Mesodermal cell (in vitro differentiated cells): Measurements from ENCODE around the gene ALOX5AP.

Experiments used
- H3K27ac ChIP-seq: 2 replicates; pipeline ENCODE4 v1.7.0; 2013; ENCODE audit warnings: mild to moderate bottlenecking, low read depth, low read length, moderate library complexity; ENCODE audit not compliant: severe bottlenecking
- H3K36me3 ChIP-seq: 2 replicates; pipeline ENCODE4 v1.7.1; 2013; ENCODE audit warnings: mild to moderate bottlenecking, low read length, moderate library complexity; ENCODE audit not compliant: control insufficient read depth, insufficient read depth
- H3K4me1 ChIP-seq: one replicate; pipeline ENCODE4 v1.7.1; 2013; ENCODE audit warnings: mild to moderate bottlenecking, low read length; ENCODE audit not compliant: insufficient read depth, control insufficient read depth, poor library complexity, severe bottlenecking
- H3K4me3 ChIP-seq: 2 replicates; pipeline ENCODE4 v1.7.0; 2013; ENCODE audit warnings: low read length, control low read depth, mild to moderate bottlenecking; ENCODE audit not compliant: insufficient read depth, poor library complexity, severe bottlenecking; ENCODE audit errors: extremely low read depth
- H3K9me3 ChIP-seq: 2 replicates; pipeline ENCODE4 v1.7.1; 2013; ENCODE audit warnings: mild to moderate bottlenecking, low read length, moderate library complexity; ENCODE audit not compliant: control insufficient read depth
- WGBS, 2 experiments: methylation state at CpG; one replicate each; pipeline ENCODE4 v1.1.5; 2013; ENCODE audit warnings: missing lambda C conversion rate in 2 of 2; ENCODE audit not compliant: insufficient coverage in 2 of 2; 5-methylcytosine and 5-hydroxymethylcytosine counted together

Gene ALOX5AP

DNA sequence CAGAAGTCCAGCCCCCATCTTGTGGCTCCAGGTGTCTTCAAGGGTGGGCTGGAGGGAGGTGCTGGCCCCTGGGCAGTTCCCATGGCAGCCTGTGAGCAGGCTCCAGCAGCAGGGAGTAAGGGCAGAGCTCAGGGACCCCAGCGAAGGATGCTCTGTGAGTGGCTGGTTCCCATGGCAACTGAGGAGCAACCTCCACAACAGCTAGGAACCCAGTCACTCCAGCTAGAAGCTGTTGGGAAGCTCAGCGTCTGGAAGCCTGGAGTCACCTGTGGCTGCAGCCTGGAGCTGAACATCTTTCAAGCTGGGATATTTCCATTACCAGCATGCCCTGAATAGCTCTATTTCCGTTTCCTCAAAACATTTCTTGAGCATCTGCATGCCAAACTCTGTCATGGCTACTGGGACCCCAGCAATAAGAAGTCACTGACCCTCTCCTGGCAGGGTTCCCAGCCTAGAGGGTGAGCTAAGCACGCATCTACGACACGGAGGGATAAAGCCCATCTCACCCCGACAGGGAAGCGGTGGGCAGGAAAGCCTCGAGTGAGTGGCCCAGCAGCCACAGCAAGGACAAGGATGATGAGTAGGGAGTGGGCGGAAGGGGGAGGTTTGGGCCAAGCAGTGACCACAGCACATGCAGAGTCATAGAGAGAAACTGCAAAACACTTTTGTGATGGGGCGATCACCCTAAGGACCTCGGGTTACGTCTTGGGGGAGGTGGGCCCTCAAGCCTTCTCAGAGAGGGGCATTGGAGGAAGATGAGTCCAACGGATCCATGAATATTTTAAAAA, 52.6 kb downstream of the ALOX5AP start:
- no peak overlapping the region for H3K4me3 ChIP-seq
- no peaks in the 10 kb centered on the region for H3K36me3 ChIP-seq
- H3K27ac ChIP-seq: no peak overlapping the region
- WGBS, 2 experiments: 86 to 93% methylated on average over 11 to 12 of the region's 14 CpGs
- H3K9me3 ChIP-seq: no peaks in the 10 kb centered on the region
- peaks cover 7% of the 10 kb centered on the region for H3K4me1 ChIP-seq

GRCh38 chr13:30789166-30789862, 54.0 kb downstream of the ALOX5AP start:
- WGBS, 2 experiments: 96 to 100% methylated on average over 1 to 3 of the region's 3 CpGs
- Histone ChIP-seq H3K27ac (no peak overlapping the region), H3K36me3 (no peaks in the 10 kb centered on the region), H3K9me3 (no peaks in the 10 kb centered on the region), H3K4me3 (no peak overlapping the region), H3K4me1 (peaks cover 7% of the 10 kb centered on the region)

- H3K4me1 ChIP-seq: peaks cover 7% of the 10 kb centered on the region
- no peaks in the 10 kb centered on the region for H3K36me3 ChIP-seq
- no peak overlapping the region for H3K4me3 ChIP-seq
- H3K27ac ChIP-seq: no peak overlapping the region
- H3K9me3 ChIP-seq: no peaks in the 10 kb centered on the region
- WGBS, 2 experiments: 88% methylated on average over 1 of the region's 2 CpGs
Measured at GRCh38 chr13:30790592-30790991, 55.2 kb downstream of the ALOX5AP start.

DNA sequence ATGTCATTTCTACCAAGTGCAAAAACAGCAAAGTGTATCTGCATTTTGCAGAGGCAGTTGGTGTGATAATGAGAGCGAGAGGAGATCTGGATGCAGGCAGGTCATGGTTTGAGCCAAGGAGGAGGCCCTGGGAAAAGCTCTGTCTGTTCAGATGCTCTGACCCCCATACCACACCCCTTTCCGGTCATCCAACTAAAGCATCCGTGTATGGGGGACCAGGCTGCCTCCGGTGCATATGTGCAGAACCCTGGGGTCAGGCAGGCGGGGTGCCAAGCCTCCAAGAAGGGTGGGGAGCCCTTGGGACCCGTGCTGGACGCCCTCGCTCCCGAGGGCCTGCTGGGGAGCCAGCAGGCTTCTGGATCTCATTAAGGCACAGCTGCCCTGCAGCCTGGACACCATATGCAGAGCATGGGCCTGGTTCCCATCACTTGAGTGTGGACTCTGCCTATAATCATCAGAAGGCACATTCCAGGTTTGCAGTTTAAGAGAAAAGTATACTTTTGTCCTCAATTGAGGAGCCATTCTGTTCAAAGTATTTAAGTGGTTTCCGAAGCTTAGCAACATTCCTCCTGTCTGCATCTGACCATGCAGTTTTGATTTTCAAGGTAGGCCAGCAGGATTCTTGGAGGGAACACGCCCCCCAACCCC, 56.1 kb downstream of the ALOX5AP start:
- no peaks in the 10 kb centered on the region for H3K9me3 ChIP-seq
- H3K4me3 ChIP-seq: no peak overlapping the region
- H3K27ac ChIP-seq: no peak overlapping the region
- WGBS, 2 experiments: 92% methylated on average over 9 of the region's 11 CpGs
- H3K36me3 ChIP-seq: no peaks in the 10 kb centered on the region
- H3K4me1 ChIP-seq: peaks cover 10% of the 10 kb centered on the region

DNA sequence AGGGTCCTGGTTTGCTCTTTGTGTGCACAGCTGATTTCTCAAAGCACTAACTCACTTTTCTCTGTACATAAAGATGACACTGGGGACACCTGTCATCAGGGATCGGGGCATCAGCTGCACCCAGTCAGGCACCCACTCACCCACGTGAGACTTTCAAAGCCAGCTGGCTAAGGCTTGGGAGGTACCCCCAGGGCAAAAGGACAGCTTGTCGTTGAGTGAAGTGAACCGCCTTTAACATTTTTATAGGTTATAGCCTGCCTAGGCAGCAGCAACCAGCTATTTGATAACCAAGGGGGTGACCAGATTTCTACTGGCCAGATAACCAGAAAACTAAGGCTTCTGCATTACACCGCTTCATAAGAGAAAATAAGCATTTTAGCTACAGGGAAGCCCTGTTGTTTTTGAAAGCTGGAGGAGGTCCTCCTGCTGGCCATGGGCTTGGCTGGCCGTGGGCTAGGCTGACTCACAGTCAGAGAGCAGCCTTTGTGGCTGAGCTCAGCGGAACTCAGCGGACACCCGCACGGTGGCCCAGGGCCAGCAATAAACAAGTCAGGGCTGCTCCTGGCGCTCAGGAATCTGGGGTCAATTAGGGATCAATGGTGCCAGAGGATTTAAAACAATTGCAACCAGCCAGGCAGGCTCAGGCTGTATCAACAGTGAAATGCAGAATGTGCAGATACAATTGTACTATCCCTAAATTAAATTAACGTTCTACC, 57.1 kb downstream of the ALOX5AP start:
- Histone ChIP-seq H3K4me1 (peaks cover 10% of the 10 kb centered on the region), H3K4me3 (no peak overlapping the region), H3K27ac (peak overlapping the region; percentile 64), H3K9me3 (no peaks in the 10 kb centered on the region), H3K36me3 (no peaks in the 10 kb centered on the region)
- 51 to 52% methylated on average over 11 to 12 of the region's 12 CpGs for WGBS, 2 experiments

GRCh38 chr13:30796132-30796572, 60.8 kb downstream of the ALOX5AP start:
- H3K27ac ChIP-seq: no peak overlapping the region

DNA sequence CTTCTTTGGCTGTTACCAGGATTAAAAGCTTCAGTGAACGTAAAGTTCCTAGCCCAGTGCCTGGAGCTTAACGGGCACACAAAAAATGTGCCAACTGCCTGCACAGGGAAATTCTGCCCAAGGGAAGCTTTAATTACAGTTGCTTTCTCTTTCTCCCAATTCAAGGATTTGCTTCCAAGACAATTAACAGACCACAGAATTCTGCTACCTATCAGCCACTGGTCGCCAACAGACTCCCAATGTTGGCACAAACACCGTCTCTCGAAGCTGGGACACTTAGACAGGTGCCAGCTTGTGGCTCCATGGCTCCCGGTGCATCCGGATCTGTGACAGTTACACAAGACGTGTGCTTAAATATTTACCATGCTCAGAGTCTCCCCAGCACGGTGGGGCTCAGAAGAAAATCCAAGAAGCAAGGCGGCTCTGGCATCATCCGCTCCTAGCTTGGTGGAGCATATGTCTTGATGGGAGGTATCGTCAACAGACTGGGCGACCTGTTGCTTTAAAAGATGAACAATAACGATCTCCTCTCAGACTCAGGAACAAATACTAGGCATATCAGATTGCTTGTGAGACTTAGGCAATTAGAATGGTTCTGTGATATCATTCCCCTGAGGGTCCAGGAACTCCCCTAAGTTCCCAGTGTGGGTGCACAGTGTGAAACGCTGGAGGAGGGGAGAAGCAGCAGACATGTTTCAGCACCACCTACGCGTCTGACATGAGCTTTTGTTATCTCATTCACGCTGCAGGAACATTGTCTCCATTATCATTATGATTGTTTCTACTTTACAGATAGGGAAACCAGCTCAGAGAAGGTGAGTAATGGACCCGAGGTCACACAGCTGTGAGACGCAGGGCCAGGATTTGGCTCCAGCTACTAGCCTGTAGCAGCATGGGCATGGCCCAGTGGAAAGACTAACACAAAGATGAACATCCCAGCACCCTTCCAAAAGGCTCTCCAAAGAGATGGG, 61.6 kb downstream of the ALOX5AP start:
- Histone ChIP-seq H3K4me1 (peaks cover 16% of the 10 kb centered on the region), H3K4me3 (no peak overlapping the region), H3K9me3 (no peaks in the 10 kb centered on the region), H3K27ac (no peak overlapping the region), H3K36me3 (no peaks in the 10 kb centered on the region)
- WGBS, 2 experiments: 92 to 94% methylated on average over 16 to 19 of the region's 20 CpGs

More at GRCh38 chr13:30796132-30796572, 60.8 kb downstream of the ALOX5AP start:
- WGBS, 2 experiments: 91 to 93% methylated on average over 3 to 4 of the region's 4 CpGs
- peaks cover 19% of the 10 kb centered on the region for H3K4me1 ChIP-seq
- H3K4me3 ChIP-seq: no peak overlapping the region
- H3K36me3 ChIP-seq: no peaks in the 10 kb centered on the region
- no peaks in the 10 kb centered on the region for H3K9me3 ChIP-seq

GRCh38 chr13:30797847-30798535, 62.6 kb downstream of the ALOX5AP start:
- WGBS, 2 experiments: 94% methylated on average over 7 to 10 of the region's 13 CpGs
- no peak overlapping the region for H3K27ac ChIP-seq

DNA sequence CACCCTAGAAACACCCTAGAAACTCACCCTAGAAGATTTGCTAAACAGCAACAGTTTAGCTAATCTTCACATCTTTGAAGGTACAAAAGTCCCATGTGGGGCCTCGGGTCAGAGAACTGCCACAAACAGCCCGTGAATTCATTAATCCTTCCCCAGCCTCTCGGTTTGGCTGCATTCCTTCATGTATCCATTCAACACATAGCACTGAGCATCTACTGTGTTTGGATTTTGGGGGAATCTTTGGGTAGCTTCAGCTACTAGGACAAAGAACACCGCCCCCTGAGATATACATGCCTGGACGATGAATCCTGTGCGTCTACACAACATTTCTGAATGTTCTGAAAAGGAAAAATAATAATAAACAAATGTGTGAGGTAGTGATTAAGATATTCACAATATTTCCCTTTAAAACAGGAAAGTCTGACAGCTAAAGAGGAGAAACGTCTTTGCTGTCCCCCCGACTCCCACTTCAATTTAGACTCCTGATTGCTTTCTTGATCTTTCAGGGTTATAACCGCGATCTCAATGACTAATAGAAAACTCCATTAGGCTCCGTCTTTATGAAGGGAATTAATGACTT, 63.5 kb downstream of the ALOX5AP start:
- Histone ChIP-seq H3K4me3 (no peak overlapping the region), H3K36me3 (no peaks in the 10 kb centered on the region), H3K27ac (no peak overlapping the region), H3K4me1 (peaks cover 23% of the 10 kb centered on the region), H3K9me3 (no peaks in the 10 kb centered on the region)
- 78 to 79% methylated on average over 4 to 5 of the region's 11 CpGs for WGBS, 2 experiments

More at GRCh38 chr13:30797847-30798535, 62.6 kb downstream of the ALOX5AP start:
- Histone ChIP-seq H3K4me1 (peaks cover 14% of the 10 kb centered on the region), H3K36me3 (no peaks in the 10 kb centered on the region), H3K9me3 (no peaks in the 10 kb centered on the region), H3K4me3 (no peak overlapping the region)
